ENCODE data around the gene USP34.
"Not testable (repeated sequence)": the region's sequence is repeated elsewhere in the genome, so short reads cannot be mapped to it uniquely, and the experiment has no call there.

The USP34 gene

GRCh38 chr2:61426267-61426897, 44.5 kb downstream of the USP34 start:
- peak; percentile 58 for DNase-seq

DNA sequence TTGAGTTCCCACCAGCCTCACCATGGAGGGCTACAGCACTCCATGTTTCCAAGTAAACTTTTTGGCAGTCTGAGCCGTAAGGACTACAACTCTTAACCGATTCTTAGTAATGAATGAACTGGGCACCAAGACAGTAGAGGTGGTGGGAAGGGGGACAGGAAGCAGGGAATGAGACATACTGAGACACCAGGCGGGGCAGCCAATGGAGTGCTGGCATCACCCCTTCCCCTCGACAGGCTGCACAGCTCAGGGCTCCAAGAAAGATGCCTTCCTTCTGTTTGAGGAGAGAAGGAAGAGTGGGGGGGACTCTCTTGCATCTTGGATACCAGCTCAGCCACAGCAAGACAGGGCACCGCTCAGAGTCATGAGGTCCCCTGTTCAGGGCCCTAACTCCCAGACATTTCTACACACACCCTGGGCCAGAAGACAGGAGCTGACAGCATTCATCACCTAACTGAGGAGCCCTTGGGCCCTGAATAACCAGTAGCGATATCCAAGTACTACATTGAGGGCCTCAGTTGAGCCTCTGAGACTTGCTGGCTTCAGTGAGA, 45.2 kb downstream of the USP34 start:
- DNase-seq = no peak

GRCh38 chr2:61423714-61424113, 47.2 kb downstream of the USP34 start:
- DNase-seq = no peak

DNA sequence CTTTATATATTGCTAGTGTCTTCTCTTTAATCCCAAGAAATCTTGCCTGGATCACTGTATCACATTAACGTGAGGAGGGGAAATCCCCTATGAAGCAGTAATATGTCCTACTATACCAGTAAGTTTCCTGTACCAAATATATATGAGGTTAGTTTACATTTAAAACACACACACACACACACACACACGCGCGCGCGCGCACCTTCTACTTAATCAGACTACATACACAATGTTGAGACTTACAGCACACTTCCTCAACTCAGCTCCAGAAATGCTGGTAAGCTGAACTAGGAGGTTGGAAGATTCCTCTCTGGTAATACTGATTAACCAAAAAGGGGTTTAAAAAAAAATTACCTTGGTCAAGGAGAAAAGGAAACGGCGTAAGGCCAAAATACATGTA, 49.3 kb downstream of the USP34 start:
- DNase-seq = no peak

GRCh38 chr2:61420991-61421544, 49.8 kb downstream of the USP34 start:
- no peak for DNase-seq

DNA sequence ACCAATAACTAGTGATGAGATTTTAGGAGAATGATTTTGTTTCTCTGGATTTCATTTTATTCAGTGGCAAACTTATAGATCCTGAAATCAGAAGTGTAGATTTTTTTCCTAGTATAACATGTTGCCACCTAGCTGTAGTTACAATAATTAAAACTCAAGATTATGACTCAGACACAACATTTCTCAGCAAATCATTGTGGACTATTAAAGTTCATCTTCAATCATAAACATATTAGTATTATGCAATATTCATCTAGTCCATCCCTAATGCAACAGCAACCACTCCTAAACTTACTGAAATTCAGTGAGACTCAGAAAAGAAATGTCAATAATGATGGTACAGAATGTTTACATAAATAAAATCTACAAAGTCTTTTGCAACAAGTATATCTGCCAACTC, 51.3 kb downstream of the USP34 start:
- no peak for DNase-seq

DNA sequence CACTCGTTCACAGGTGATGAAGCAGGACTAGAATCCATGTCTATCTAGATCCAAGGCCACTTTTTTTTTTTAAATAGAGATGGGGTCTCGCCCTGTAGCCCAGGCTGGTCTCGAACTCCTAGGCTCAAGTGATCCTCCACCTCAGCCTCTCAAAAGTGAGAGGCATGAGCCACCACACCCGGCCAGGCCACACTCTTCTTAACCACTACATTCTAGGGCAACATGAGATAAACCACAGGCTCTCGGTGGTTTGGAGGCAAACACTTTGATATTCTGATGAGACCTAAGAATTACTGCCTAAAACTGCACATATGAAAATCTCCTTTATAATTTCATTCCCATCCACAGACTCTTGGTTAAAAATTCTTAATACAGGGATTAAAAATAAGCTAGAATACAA, 51.8 kb downstream of the USP34 start:
- DNase-seq = no peak

DNA sequence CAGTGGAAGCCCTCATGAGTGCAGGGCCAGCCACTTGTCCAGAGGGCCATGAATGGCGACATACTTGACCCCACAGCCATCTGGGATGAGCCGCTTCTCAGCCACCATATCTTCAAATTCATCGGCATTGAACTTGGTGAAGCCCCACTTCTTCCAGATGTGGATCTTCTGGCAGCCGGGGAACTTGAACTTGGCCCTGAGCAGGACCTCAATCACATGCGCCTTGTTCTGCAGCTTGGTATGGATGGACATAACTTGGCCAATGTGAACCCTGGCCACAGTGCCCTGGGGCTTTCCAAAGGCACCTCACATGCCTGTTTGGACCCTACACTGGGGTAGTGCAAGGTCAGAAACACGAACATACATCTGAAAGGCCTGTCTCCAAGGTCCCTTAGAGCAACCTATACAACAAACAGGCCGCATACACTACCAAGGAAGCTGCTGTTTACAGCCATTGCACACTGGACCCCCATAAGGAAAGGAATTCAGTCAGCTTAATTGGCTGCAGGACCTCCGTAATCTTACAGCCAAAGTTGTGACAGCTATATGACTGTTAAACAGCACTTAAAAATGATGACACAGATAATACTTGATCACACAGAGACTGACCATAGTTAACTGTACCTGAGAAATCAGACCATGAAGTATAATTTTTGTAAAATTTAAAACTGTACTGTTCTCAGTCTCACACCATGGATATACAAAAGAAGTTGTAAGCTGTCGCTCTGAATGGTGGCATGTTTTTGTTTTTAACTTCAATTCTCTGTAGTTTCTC, 53.8 kb downstream of the USP34 start:
- no peak for DNase-seq

GRCh38 chr2:61415265-61415664, 55.6 kb downstream of the USP34 start:
- no peak for DNase-seq

DNA sequence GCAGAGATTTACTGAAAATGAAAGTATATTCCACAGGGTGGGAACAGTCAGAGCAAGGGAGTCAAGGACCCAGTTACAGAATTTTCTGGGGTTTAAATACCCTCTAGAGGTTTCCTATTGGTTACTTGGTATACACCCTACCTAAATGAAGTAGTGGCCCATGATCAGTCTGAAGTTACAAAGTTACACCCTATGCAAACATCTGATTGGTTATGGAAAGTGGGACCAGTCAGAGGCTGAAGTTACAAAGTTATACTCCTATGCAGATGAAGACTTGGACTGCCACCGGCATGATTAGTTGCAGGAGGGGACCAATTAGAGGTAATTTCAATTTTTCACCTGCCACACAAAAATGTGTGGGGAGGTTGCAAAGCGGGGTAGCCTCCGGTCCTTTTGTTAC, 56.2 kb downstream of the USP34 start:
- no peak for DNase-seq

DNA sequence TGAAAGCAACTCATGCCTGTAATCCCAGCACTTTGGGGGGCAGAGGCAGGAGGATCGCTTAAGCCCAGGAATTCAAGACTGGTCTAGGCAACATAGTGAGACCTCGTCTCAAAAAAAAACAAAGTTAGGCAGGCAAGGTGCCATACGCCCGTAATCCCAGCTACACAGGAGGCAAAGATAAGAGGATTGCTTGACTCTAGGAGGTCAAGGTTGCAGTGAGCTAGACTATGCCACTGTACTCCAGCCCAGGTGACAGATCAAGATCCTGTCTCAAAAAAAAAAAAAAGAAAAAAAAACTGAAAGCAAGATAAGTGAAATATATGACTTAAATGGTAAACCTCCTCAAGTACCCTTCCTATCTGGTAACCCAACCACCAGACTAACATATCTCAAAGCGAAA, 59.8 kb downstream of the USP34 start:
- no peak for DNase-seq

GRCh38 chr2:61410185-61410584, 60.7 kb downstream of the USP34 start:
- DNase-seq = no peak

DNA sequence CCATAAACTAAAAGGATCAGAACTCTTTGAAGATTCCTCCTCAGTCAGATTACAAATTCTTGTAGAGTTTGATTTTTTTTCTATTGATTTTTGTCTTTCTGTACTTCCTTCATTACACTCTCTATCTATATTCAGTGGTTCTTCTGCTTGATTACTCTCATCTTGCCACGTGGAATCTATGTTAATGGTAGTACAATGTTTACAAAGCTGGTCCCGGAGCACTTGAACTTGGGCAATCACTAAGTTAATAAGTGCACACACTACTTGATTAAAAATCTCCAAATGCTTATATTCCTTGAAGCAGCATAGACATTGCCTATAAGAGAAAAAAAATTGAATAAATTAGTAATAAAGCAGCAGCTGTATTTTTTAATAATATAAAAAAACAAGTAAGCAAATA, 65.1 kb downstream of the USP34 start:
- DNase-seq = no peak

DNA sequence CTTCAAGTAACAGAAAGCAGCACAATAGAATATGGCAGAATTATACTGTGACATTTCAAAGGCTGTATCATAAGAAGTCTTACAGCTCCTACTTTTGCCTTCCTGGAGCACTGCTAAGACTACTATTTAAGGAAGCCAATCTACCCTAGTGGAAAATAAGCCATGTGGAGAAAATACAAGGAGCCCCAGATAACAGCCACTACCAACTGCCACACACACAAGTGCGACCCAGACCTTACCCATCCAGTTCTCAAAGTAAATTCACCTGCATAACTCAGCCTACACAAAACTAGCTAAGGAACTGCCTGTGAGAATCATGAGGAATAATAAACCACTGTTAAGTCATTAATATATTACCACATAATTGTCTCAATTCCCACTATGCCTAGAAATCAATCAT, 66.4 kb downstream of the USP34 start:
- no peak for DNase-seq

- no peak for DNase-seq
Observed at GRCh38 chr2:61398413-61398812, 72.5 kb downstream of the USP34 start.

GRCh38 chr2:61396005-61396404, 74.9 kb downstream of the USP34 start:
- no peak for DNase-seq

DNA sequence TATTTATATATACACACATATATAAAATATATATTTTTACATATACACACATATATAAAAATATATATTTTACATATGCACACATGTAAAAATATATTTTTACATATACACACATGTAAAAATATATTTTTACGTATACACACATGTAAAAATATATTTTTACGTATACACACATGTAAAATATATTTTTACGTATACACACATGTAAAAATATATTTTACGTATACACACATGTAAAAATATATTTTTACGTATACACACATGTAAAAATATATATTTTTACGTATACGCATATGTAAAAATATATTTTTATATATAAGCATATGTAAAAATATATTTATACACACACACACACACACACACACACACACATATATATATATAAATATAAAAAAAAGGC, 83.3 kb downstream of the USP34 start:
- DNase-seq = not testable (repeated sequence)

GRCh38 chr2:61380882-61381197, 90.0 kb downstream of the USP34 start:
- DNase-seq = not testable (repeated sequence)

- DNase-seq = no peak
Observed at GRCh38 chr2:61380056-61380881, 90.6 kb downstream of the USP34 start.

- no peak for DNase-seq
Observed at GRCh38 chr2:61379521-61379920, 91.4 kb downstream of the USP34 start.

DNA sequence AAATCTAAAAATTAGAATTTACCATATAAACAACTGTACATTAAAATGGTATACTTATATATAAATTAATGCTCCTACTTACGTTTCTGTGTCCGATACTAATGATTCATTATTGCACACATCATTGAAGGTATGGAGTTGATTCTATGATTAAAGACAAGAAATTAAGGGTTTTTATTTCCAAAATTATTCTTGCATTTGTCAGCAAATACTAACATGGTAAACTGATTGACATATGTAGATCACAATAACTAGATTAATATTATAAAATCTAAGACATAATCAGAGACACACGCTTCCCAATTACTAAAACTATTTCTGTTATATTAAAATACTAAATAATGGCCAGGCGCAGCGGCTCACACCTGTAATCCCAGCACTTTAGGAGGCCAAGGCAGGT, 92.6 kb downstream of the USP34 start:
- no peak for DNase-seq

- no peak for DNase-seq
Observed at GRCh38 chr2:61377046-61377445, 93.8 kb downstream of the USP34 start.

DNA sequence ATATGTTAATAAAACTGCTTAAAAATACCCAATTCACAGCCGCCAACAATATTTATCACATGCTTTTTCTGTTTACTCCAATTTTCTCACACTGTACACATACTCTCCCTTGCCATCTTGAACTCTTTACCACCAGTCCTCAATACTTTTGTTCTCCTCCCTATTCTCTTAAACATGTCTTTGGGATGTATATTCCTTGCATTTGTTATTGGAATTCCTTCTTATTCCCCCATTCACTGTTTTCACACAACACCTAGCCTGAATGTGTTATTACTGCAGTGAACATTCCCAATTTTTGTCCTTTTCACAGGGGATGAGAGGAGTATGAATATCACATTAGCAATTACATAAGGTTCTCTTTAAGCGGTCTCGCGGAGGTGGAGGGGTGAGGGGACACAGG, 94.7 kb downstream of the USP34 start:
- DNase-seq = no peak
